Measurements from ENCODE around the gene OSBPL9.
"Not testable (repeated sequence)": the region's sequence is repeated elsewhere in the genome, so short reads cannot be mapped to it uniquely, and the experiment has no call there.

Gene OSBPL9

GRCh38 chr1:51643362-51643761, 26.5 kb downstream of the OSBPL9 start:
- FAIRE-seq = no peak
- no peak for DNase-seq (ENCODE audit: insufficient read length, low spot score)

GRCh38 chr1:51644020-51644419, 27.1 kb downstream of the OSBPL9 start:
- DNase-seq (ENCODE audit: insufficient read length, low spot score) = no peak
- no peak for FAIRE-seq
- no peak for TF ChIP-seq POU2F2 (IDR thresholded peaks at IDR 0.05; ENCODE audit: low read depth, low read length)
- TF ChIP-seq SPI1 (IDR thresholded peaks at IDR 0.05; ENCODE audit: low read depth, low read length) = no peak
- TF ChIP-seq POLR2A (IDR thresholded peaks at IDR 0.05; ENCODE audit: low read depth, low read length) = no peak
- TF ChIP-seq TAF1 (IDR thresholded peaks at IDR 0.05; ENCODE audit: low read depth, low read length) = no peak
- no peak for TF ChIP-seq PAX5 (IDR thresholded peaks at IDR 0.05; ENCODE audit: insufficient read depth, low read length, severe bottlenecking)
- TF ChIP-seq POLR2AphosphoS5 (IDR thresholded peaks at IDR 0.05; ENCODE audit: low read depth, low read length) = no peak

More at GRCh38 chr1:51643362-51643761, 26.5 kb downstream of the OSBPL9 start:
- no peak for TF ChIP-seq POLR2AphosphoS5 (IDR thresholded peaks at IDR 0.05; ENCODE audit: low read depth, low read length)
- no peak for TF ChIP-seq POLR2A (IDR thresholded peaks at IDR 0.05; ENCODE audit: low read depth, low read length)
- TF ChIP-seq SPI1 (IDR thresholded peaks at IDR 0.05; ENCODE audit: low read depth, low read length) = no peak
- TF ChIP-seq TAF1 (IDR thresholded peaks at IDR 0.05; ENCODE audit: low read depth, low read length) = no peak
- TF ChIP-seq PAX5 (IDR thresholded peaks at IDR 0.05; ENCODE audit: insufficient read depth, low read length, severe bottlenecking) = no peak
- no peak for TF ChIP-seq POU2F2 (IDR thresholded peaks at IDR 0.05; ENCODE audit: low read depth, low read length)

GRCh38 chr1:51644533-51645197, 27.8 kb downstream of the OSBPL9 start:
- DNase-seq (ENCODE audit: insufficient read length, low spot score) (no peak), FAIRE-seq (no peak)
- TF ChIP-seq SPI1 (IDR thresholded peaks at IDR 0.05; ENCODE audit: low read depth, low read length) (no peak), POLR2A (IDR thresholded peaks at IDR 0.05; ENCODE audit: low read depth, low read length) (no peak), POU2F2 (IDR thresholded peaks at IDR 0.05; ENCODE audit: low read depth, low read length) (no peak)

- DNase-seq (ENCODE audit: insufficient read length, low spot score); FAIRE-seq: not testable (repeated sequence)
Observed at GRCh38 chr1:51646592-51646991, 29.7 kb downstream of the OSBPL9 start.

- FAIRE-seq (no peak), DNase-seq (ENCODE audit: insufficient read length, low spot score) (no peak)
- TF ChIP-seq SPI1 (IDR thresholded peaks at IDR 0.05; ENCODE audit: low read depth, low read length) = no peak
- TF ChIP-seq POU2F2 (IDR thresholded peaks at IDR 0.05; ENCODE audit: low read depth, low read length) = no peak
- no peak for TF ChIP-seq TAF1 (IDR thresholded peaks at IDR 0.05; ENCODE audit: low read depth, low read length)
- no peak for TF ChIP-seq POLR2AphosphoS5 (IDR thresholded peaks at IDR 0.05; ENCODE audit: low read depth, low read length)
- no peak for TF ChIP-seq PAX5 (IDR thresholded peaks at IDR 0.05; ENCODE audit: insufficient read depth, low read length, severe bottlenecking)
- TF ChIP-seq POLR2A (IDR thresholded peaks at IDR 0.05; ENCODE audit: low read depth, low read length) = no peak
Observed at GRCh38 chr1:51648180-51649109, 31.6 kb downstream of the OSBPL9 start.

- FAIRE-seq = no peak
- TF ChIP-seq POLR2A (IDR thresholded peaks at IDR 0.05; ENCODE audit: low read depth, low read length) (no peak), PAX5 (IDR thresholded peaks at IDR 0.05; ENCODE audit: insufficient read depth, low read length, severe bottlenecking) (no peak), POLR2AphosphoS5 (IDR thresholded peaks at IDR 0.05; ENCODE audit: low read depth, low read length) (no peak), POU2F2 (IDR thresholded peaks at IDR 0.05; ENCODE audit: low read depth, low read length) (no peak), TAF1 (IDR thresholded peaks at IDR 0.05; ENCODE audit: low read depth, low read length) (no peak), SPI1 (IDR thresholded peaks at IDR 0.05; ENCODE audit: low read depth, low read length) (no peak)
- no peak for DNase-seq (ENCODE audit: insufficient read length, low spot score)
Observed at GRCh38 chr1:51649593-51650091, 32.8 kb downstream of the OSBPL9 start.

- no peak for DNase-seq (ENCODE audit: insufficient read length, low spot score)
- no peak for FAIRE-seq
- TF ChIP-seq POLR2AphosphoS5 (IDR thresholded peaks at IDR 0.05; ENCODE audit: low read depth, low read length) (no peak), PAX5 (IDR thresholded peaks at IDR 0.05; ENCODE audit: insufficient read depth, low read length, severe bottlenecking) (no peak), SPI1 (IDR thresholded peaks at IDR 0.05; ENCODE audit: low read depth, low read length) (no peak), POU2F2 (IDR thresholded peaks at IDR 0.05; ENCODE audit: low read depth, low read length) (no peak), POLR2A (IDR thresholded peaks at IDR 0.05; ENCODE audit: low read depth, low read length) (no peak), TAF1 (IDR thresholded peaks at IDR 0.05; ENCODE audit: low read depth, low read length) (no peak)
Observed at GRCh38 chr1:51650198-51650597, 33.3 kb downstream of the OSBPL9 start.

GRCh38 chr1:51651552-51651942, 34.7 kb downstream of the OSBPL9 start:
- DNase-seq (ENCODE audit: insufficient read length, low spot score) = no peak
- no peak for FAIRE-seq
- TF ChIP-seq SPI1 (IDR thresholded peaks at IDR 0.05; ENCODE audit: low read depth, low read length) (no peak), POU2F2 (IDR thresholded peaks at IDR 0.05; ENCODE audit: low read depth, low read length) (no peak), TAF1 (IDR thresholded peaks at IDR 0.05; ENCODE audit: low read depth, low read length) (no peak), PAX5 (IDR thresholded peaks at IDR 0.05; ENCODE audit: insufficient read depth, low read length, severe bottlenecking) (no peak), POLR2AphosphoS5 (IDR thresholded peaks at IDR 0.05; ENCODE audit: low read depth, low read length) (no peak), POLR2A (IDR thresholded peaks at IDR 0.05; ENCODE audit: low read depth, low read length) (no peak)

GRCh38 chr1:51652599-51652998, 35.7 kb downstream of the OSBPL9 start:
- no peak for DNase-seq (ENCODE audit: insufficient read length, low spot score)
- no peak for TF ChIP-seq POLR2A (IDR thresholded peaks at IDR 0.05; ENCODE audit: low read depth, low read length)
- no peak for TF ChIP-seq POLR2AphosphoS5 (IDR thresholded peaks at IDR 0.05; ENCODE audit: low read depth, low read length)
- no peak for TF ChIP-seq POU2F2 (IDR thresholded peaks at IDR 0.05; ENCODE audit: low read depth, low read length)
- no peak for TF ChIP-seq PAX5 (IDR thresholded peaks at IDR 0.05; ENCODE audit: insufficient read depth, low read length, severe bottlenecking)
- TF ChIP-seq SPI1 (IDR thresholded peaks at IDR 0.05; ENCODE audit: low read depth, low read length) = no peak
- TF ChIP-seq TAF1 (IDR thresholded peaks at IDR 0.05; ENCODE audit: low read depth, low read length) = no peak
- FAIRE-seq = no peak
